Urothelium cell line (cell line): ENCODE results near the gene ABCG1.
"Not testable (repeated sequence)": the region's sequence is repeated elsewhere in the genome, so short reads cannot be mapped to it uniquely, and the experiment has no call there.

Experiments
- DNase-seq: peaks from one replicate; pipeline ENCODE4 v3.0.0; 2011; ENCODE audit warnings: low spot score, mixed read lengths
- FAIRE-seq: peaks from 2 replicates; lab custom pipeline; 2011; peaks lifted over from hg19 to GRCh38; lab: Jason Lieb, UNC

Gene ABCG1

GRCh38 chr21:42218836-42219605, at the start of gene ABCG1:
ABCG1 (plus strand) TSS chr21:42219140; CDS start chr21:42219263, 123 bp downstream.
- FAIRE-seq (no peak), DNase-seq (peak; percentile 68)

- DNase-seq, result no peak
- no peak for FAIRE-seq
Observed at GRCh38 chr21:42169758-42170157, 49.2 kb upstream of the ABCG1 start.

- FAIRE-seq (no peak), DNase-seq (peak; percentile 40)
Observed at GRCh38 chr21:42171091-42172053, 47.6 kb upstream of the ABCG1 start.

DNA sequence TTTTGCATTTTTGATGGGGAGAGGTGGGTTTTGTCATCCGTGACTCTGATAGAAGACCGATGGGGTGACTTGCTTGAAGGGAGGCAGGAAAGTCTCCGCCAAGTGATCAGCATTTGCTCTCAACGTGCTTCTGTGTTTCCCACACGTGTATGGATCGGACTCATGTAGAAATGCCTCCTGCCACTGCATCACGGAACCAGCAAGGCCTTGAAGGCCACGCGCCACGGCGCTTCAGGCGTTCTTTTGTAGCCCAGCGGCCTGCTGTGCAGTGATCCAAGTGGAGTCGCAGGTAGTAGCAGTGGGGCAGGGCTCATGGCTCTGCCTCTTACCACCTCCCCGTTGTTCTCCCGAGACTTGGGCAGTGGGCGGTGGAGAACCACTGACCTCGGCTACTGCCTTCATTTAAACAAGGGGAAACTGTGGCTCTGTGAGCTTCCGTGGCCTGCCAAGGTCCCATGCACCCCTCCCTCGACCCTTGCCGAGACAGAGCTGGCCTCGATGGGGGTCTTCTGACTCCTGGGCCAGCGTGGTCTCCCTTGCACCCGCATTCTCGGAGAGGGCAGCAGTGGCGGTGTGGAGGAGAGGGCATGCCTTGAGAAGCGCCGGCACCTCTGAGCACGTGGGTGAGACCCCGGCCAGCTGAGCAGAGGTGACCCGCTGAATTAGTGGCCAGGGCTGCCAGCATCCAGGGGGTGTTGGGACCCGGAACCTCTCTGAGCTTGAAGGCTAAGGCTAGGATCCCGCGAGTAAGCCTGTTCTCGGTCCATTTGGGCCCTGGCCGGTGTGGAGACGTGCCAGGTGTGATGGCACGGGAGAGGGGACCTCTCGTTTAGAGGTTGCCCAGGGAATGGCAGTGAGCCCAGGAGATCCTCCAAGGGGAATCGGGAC, 46.1 kb upstream of the ABCG1 start:
- DNase-seq (no peak), FAIRE-seq (no peak)

DNA sequence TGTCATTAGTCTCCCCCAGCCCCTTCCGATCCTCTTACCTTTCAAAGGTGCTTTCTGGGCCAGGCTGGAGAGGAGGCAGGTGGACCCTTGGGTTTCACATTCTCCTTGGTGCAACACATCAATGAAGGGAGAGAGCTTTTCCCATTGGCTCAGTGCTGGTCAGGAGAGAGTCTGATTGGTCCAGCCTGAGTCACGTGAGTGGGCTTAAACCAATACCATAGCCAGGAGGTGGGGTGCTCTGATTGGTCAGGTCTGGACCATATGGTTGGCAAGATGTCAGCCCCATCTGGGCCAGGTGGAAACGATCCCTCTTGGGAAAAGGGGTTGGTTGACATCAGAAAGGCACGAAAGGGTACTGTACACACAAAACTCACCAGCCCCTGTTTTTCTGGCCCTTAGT, 44.8 kb upstream of the ABCG1 start:
- DNase-seq, result no peak
- FAIRE-seq, result no peak

DNA sequence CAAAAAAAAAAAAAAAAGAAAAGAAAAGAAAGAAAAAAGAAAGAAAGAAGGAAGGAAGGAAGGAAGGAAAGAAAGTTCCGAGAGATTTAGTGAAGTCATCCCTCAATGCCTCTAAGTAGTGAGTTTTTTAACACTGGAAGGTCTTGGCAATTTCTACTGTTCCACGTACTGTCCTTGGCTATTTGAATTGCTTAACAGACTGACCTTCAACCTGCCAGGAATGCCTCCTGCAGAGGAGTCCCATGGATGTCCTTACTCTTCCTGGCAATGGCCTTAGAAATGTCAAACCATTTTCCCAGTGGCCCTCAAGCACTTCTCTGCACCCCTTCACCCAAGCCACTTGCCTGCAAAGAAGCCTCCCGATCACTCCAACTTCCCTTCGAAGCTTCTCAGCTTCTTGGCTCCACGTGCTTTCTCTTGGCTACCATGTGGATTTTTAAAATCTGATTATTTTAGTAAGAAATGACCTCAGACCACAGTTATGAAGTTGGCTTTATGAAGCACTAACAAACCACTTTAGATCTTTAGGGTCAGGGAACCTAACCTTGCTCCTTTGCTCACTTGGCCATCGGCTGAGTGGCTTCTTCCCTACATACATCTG, 43.7 kb upstream of the ABCG1 start:
- DNase-seq, result no peak
- FAIRE-seq, result no peak

DNA sequence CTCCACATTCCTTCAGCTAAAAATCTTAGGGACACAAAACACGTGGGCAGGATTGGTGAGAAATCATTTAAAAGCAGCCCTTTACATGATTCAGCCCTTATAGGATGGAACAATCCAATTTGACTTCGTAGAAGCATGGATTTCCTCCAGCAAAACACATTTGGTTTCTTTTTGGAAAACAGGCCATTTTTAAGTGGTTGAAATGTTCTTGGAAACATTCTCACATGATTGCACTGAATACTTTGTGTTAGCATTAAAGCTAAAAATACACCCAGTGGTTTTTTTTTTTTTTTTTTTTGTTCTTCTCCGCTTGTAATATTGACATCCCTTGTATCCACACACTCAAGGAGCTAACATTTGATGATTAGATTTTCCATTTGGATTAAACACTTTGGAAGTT, 42.1 kb upstream of the ABCG1 start:
- DNase-seq (no peak), FAIRE-seq (no peak)

- no peak for FAIRE-seq
- no peak for DNase-seq
Observed at GRCh38 chr21:42179316-42179715, 39.6 kb upstream of the ABCG1 start.

GRCh38 chr21:42180001-42180400, 38.9 kb upstream of the ABCG1 start:
- DNase-seq, FAIRE-seq: not testable (repeated sequence)

DNA sequence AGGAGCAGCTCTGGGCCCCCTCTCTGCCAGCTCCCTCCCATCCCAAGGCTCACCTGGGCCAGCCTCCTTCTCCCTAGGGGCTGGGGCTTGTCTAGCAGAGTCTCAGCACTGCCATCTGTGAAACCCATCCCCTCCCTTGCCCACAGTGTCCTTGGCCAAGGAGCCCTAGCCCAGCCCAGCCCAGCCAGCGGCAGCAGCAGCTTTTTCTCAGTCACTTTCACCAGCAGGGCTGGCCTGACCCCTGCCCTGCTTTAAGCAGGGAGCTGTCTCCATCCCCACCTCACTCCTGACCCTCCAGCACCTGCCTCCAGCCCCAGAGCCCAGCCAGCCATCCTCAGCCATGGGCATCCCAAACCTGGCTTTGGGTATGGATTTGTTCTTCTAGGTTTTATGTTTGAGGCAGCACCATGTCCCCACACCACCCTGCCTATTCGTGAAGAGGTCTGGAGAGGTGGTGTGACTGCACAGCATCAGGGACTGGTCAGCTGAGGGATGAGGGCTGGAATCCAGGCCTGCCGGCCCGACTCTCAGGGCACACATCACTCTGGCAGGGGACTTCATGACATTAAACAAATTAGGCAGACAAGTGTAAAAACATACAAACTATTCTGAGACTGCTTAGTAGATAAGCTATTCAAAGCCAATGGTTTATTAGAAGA, 36.1 kb upstream of the ABCG1 start:
- DNase-seq (no peak), FAIRE-seq (no peak)

GRCh38 chr21:42183374-42184266, 35.3 kb upstream of the ABCG1 start:
- no peak for DNase-seq
- FAIRE-seq, result peak; percentile 96

DNA sequence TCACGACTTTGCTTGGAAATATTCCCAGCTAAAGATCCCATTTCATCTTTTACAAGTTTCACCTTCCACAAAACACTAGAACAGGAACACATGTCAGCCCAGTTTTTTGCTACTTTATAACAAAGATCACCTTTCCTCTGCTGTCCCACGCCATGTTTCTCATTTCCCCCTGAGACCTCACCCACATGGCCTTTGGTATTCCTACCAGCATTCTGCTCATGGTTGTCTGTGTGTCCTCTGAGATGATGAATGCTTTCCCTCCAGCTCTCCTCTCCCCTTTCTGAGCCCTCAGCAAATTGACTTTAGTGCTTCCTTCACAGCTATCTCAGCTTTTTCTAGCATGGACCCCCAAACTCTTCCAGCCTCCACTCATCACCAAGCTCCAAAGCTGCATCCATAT, 32.3 kb upstream of the ABCG1 start:
- no peak for FAIRE-seq
- no peak for DNase-seq

DNA sequence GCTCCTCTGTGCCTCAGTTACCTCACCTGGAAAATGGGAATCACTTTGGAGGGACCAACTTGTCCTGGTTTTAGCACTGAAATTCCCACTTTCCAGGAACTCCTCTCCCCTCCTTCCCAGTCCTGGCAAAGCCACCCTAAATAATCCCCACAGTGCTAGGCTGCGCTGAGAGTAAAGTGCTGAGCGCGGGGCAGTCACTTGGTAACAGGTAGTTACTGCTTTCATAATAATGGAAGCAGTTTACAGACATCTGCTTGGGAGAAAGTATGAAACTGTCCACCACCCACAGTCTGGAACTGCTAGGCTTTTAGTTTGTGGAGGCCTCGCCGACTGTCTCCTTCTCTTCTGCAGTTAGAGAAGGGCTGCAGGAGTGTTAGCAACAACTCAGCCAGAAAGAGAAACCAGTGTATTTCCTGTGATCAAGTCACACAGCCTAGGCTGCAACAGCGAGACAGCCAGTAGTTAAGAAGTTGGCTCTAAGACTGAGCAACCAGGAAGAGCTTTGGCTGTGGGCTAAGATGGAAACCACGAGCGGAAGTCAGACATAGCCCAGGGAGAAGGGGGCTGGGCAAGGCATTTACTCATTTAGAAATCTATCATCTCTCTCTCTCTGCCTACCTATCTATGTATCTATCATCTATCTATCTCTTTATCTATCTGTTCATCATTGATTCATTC, 30.8 kb upstream of the ABCG1 start:
- FAIRE-seq, result no peak
- DNase-seq, result no peak

DNA sequence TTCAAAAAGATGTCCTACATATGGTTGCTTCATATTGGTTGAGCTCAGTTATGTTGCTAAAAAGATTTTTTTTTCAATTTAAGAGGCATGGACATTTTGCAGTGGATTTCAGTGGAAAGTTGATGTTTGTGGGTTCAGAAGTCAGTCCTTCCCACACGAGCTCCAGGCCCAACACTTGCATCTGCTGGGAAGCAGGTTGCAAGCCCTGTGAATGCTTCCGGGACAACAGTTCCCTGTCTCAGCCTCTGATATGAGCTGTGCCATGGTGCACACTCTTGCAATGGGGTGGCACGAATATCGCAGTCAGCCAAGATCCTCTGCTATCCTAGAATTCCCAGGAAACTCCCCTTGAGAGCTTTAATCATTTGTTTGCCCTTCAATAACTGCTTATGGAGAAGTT, 30.3 kb upstream of the ABCG1 start:
- FAIRE-seq, result no peak
- DNase-seq, result no peak

DNA sequence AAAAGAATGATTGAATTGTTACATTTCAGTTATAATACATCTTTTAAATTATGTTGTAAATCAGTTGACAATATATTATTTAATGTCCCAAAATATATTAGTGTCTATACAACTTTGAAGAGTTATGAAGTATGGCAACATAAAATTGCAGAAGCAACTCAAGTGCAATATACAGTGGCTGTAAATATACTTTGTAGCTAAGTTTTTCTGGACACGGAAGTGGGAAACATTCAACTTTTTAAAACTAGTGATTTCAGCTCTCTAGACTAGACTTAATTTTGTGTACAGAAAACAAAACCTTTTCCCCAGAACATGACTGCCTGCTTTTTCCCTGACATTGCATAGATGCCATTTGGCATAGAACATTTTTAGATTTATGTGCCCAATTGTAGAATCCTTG, 29.5 kb upstream of the ABCG1 start:
- DNase-seq, result no peak
- no peak for FAIRE-seq

DNA sequence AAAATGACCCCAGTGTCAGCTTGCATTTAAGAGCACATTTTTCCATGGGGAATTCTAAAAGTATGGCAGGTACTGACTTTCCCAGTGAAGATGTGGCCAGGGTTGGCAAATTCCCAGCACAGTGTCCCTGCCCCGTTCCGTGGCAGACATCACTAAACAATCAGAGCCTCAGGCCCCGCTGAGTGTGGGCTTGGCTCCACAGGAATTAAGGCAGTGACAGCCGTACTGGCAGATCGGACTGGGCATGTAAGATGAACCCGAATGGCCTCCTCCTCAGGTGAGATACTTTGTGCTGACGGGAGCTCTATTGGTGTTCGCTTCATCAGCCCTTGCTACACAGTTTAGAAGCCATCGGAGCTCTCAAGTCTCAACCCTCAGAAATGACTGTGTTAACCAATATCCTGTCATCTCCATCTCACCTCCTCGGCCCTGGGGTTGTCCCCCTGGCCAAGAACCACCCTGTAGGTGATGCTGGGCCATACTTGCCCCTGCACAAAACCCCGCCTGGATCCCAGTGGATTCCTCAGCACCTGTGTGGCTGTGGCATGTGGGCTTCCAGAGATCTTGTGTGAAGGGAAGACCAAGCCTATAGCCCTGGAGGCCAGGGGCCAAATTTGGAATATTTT, 29.0 kb upstream of the ABCG1 start:
- no peak for DNase-seq
- no peak for FAIRE-seq

GRCh38 chr21:42190486-42190863, 28.5 kb upstream of the ABCG1 start:
- DNase-seq (no peak), FAIRE-seq (no peak)

- FAIRE-seq (no peak), DNase-seq (no peak)
Observed at GRCh38 chr21:42191064-42191463, 27.9 kb upstream of the ABCG1 start.
